ENCODE measurements around the gene PREX1.

PREX1 gene

GRCh38 chr20:48577557-48577956 is 250.2 kb downstream of the PREX1 start:
- Mint-ChIP-seq H3K4me1 (ENCODE audit: low read depth) (no peaks in the 10 kb centered on the region), H3K27me3 (peaks cover 12% of the 10 kb centered on the region), H3K9me3 (no peaks in the 10 kb centered on the region), H3K36me3 (ENCODE audit: low read depth) (no peaks in the 10 kb centered on the region), H3K27ac (no peak overlapping the region), H3K4me3 (no peak overlapping the region)
- no peak for DNase-seq

GRCh38 chr20:48574383-48574782 is 253.4 kb downstream of the PREX1 start:
- peaks cover 5% of the 10 kb centered on the region for H3K27me3 Mint-ChIP-seq
- H3K4me1 Mint-ChIP-seq (ENCODE audit: low read depth): no peaks in the 10 kb centered on the region
- H3K9me3 Mint-ChIP-seq: no peaks in the 10 kb centered on the region
- no peak overlapping the region for H3K27ac Mint-ChIP-seq
- DNase-seq: no peak
- no peaks in the 10 kb centered on the region for H3K36me3 Mint-ChIP-seq (ENCODE audit: low read depth)
- no peak overlapping the region for H3K4me3 Mint-ChIP-seq
